Smooth muscle cell (in vitro differentiated cells): ENCODE measurements around the gene WNT3. TPM values are rescaled to one million over a fixed set of nuclear protein-coding genes. Genes with fewer than 3 reads are reported as not detected.

Experiments
- DNase-seq: peaks from one replicate; lab custom pipeline; 2025; ENCODE audit not compliant: unreplicated experiment; lab: John Stamatoyannopoulos, UW
- H2AFZ ChIP-seq: fragments of 200-600 bp; sonication (generic); 2 replicates; pipeline ENCODE4 v1.6.0; 2016; ENCODE audit warnings: antibody characterized with exemption, low read depth, mild to moderate bottlenecking
- H3F3A ChIP-seq: fragments of 200-600 bp; sonication (generic); 2 replicates; pipeline ENCODE4 v1.6.0; 2017; ENCODE audit warnings: antibody characterized with exemption, low read depth
- H3K27ac ChIP-seq: fragments of 200-600 bp; sonication (generic); 2 replicates; pipeline ENCODE4 v1.5.1; 2016; ENCODE audit warnings: low read depth, mild to moderate bottlenecking
- H3K27me3 ChIP-seq: fragments of 200-600 bp; sonication (generic); 2 replicates; pipeline ENCODE4 v1.6.1; 2016; ENCODE audit warnings: low read depth, mild to moderate bottlenecking
- H3K36me3 ChIP-seq: fragments of 200-600 bp; sonication (generic); 2 replicates; pipeline ENCODE4 v1.5.1; 2016; ENCODE audit warnings: low read depth
- H3K4me1 ChIP-seq: fragments of 200-600 bp; sonication (generic); 2 replicates; pipeline ENCODE4 v1.5.1; 2016; ENCODE audit warnings: low read depth
- H3K4me2 ChIP-seq: fragments of 200-600 bp; sonication (generic); 2 replicates; pipeline ENCODE4 v1.6.0; 2016; ENCODE audit warnings: mild to moderate bottlenecking
- H3K4me3 ChIP-seq: fragments of 200-600 bp; sonication (generic); 2 replicates; pipeline ENCODE4 v1.5.1; 2016; ENCODE audit warnings: mild to moderate bottlenecking
- H3K79me2 ChIP-seq: fragments of 200-600 bp; sonication (generic); 2 replicates; pipeline ENCODE4 v1.6.0; 2016; ENCODE audit warnings: low read depth, mild to moderate bottlenecking
- H3K9ac ChIP-seq: fragments of 200-600 bp; sonication (generic); 2 replicates; pipeline ENCODE4 v1.6.0; 2016; ENCODE audit warnings: low read depth
- H3K9me3 ChIP-seq: fragments of 200-600 bp; sonication (generic); replicated peaks from 2 replicates; pipeline ENCODE4 v1.5.1; 2016; ENCODE audit warnings: low read depth
- H4K20me1 ChIP-seq: fragments of 200-600 bp; sonication (generic); 2 replicates; pipeline ENCODE4 v1.6.0; 2016; ENCODE audit warnings: low read depth
- WGBS: methylation state at CpG from one replicate; pipeline ENCODE4 v1.1.7; 2016; ENCODE audit warnings: low lambda C conversion rate; 5-methylcytosine and 5-hydroxymethylcytosine counted together
- polyA plus RNA-seq: library from polyadenylated mRNA; unstranded; fragments of >200 nt; fragmentation: Nextera tagmentation; extraction: Ambion mirVana; gene quantifications from 2 replicates; pipeline ENCODE4 v1.2.1, GENCODE V29; 2016
- total RNA-seq: library from RNA; depleted of rRNA; stranded (reverse); fragments of >200 nt; gene quantifications from 2 replicates; pipeline ENCODE4 v1.2.3, GENCODE V29; 2014
- TF ChIP-seq, protein P1 (sequence below): fragments of 200-600 bp; sonication (generic); IDR thresholded peaks from 2 replicates; pipeline ENCODE4 v1.5.1; 2017; ENCODE audit warnings: borderline replicate concordance, mild to moderate bottlenecking, antibody characterized with exemption; ENCODE audit not compliant: insufficient read depth, poor library complexity, severe bottlenecking

The WNT3 gene
- total and polyA plus RNA-seq, 2 experiments from 2014 or later, result 2.9 to 6.2 TPM

GRCh38 chr17:46730679-46731078 lies 87.8 kb downstream of the WNT3 start:
- no peak for DNase-seq
- peaks cover 35% of the 10 kb centered on the region for H3K4me1 ChIP-seq
- H3K27ac ChIP-seq, result no peak overlapping the region

GRCh38 chr17:46730026-46730425 lies 88.5 kb downstream of the WNT3 start:
- 99% methylated on average over 2 of the region's 2 CpGs for WGBS
- DNase-seq, result no peak
- no peak overlapping the region for H2AFZ ChIP-seq
- H3K4me2 ChIP-seq, result no peak overlapping the region
- no peaks in the 10 kb centered on the region for H3K79me2 ChIP-seq
- no peak overlapping the region for H3K9ac ChIP-seq
- TF ChIP-seq, protein P1, sequence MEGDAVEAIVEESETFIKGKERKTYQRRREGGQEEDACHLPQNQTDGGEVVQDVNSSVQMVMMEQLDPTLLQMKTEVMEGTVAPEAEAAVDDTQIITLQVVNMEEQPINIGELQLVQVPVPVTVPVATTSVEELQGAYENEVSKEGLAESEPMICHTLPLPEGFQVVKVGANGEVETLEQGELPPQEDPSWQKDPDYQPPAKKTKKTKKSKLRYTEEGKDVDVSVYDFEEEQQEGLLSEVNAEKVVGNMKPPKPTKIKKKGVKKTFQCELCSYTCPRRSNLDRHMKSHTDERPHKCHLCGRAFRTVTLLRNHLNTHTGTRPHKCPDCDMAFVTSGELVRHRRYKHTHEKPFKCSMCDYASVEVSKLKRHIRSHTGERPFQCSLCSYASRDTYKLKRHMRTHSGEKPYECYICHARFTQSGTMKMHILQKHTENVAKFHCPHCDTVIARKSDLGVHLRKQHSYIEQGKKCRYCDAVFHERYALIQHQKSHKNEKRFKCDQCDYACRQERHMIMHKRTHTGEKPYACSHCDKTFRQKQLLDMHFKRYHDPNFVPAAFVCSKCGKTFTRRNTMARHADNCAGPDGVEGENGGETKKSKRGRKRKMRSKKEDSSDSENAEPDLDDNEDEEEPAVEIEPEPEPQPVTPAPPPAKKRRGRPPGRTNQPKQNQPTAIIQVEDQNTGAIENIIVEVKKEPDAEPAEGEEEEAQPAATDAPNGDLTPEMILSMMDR, result no peak
- H4K20me1 ChIP-seq, result no peaks in the 10 kb centered on the region
- H3F3A ChIP-seq, result no peaks in the 10 kb centered on the region
- no peak overlapping the region for H3K4me3 ChIP-seq
- no peaks in the 10 kb centered on the region for H3K36me3 ChIP-seq
- H3K4me1 ChIP-seq, result peaks cover 35% of the 10 kb centered on the region
- no peak overlapping the region for H3K27ac ChIP-seq
- no peaks in the 10 kb centered on the region for H3K27me3 ChIP-seq
- H3K9me3 ChIP-seq, result no peaks in the 10 kb centered on the region

More at GRCh38 chr17:46730679-46731078, 87.8 kb downstream of the WNT3 start:
- Histone ChIP-seq H3F3A (no peaks in the 10 kb centered on the region), H3K9me3 (no peaks in the 10 kb centered on the region), H4K20me1 (no peaks in the 10 kb centered on the region), H3K4me3 (no peak overlapping the region), H3K79me2 (no peaks in the 10 kb centered on the region), H3K27me3 (no peaks in the 10 kb centered on the region), H2AFZ (no peak overlapping the region), H3K9ac (no peak overlapping the region), H3K4me2 (no peak overlapping the region), H3K36me3 (no peaks in the 10 kb centered on the region)
- TF ChIP-seq, protein P1, result no peak
- 100% methylated on average over 1 of the region's 1 CpG for WGBS

DNA sequence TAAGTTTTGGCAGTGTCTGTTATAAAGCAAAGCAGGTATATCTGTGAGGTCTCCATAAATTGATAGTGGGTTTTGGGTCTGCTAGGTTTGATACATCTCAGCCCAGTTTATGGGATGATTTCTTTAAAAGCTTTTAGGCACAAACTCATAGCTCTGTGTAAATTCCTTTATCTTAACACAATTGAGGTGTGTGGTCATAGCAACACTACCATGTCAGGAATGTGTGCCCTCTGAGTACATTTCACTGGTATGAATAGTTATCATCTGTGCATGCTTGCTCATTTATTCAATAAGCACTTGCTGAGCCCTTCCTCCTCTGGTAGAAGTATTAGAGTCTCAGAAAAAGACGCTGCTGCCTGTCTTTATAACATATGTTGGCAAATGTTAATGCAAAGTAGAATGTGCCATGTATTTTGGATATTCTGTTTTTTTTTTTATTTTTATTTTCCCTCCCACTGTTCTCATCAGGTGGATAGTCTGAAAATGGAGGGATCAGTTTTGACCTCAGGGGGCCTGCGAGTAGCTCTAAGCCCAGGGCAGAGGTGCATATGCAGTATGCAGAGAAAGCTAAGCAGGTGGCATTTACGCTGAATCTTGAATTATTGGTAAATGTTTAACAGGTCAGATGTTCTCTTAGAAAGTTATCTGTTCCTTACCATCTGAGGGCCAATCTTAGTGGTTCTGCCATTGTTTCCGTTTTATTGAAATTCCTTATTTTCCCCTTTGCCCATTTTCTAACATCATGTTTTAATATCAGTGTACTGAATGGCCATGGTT lies 90.7 kb downstream of the WNT3 start:
- TF ChIP-seq, protein P1, result no peak
- peak overlapping the region; percentile 21 for H3K4me2 ChIP-seq

GRCh38 chr17:46726206-46726605 lies 92.3 kb downstream of the WNT3 start:
- Histone ChIP-seq H3K9me3 (no peaks in the 10 kb centered on the region), H3K4me1 (peaks cover 10% of the 10 kb centered on the region), H3F3A (no peaks in the 10 kb centered on the region), H3K9ac (no peak overlapping the region), H3K4me2 (no peak overlapping the region), H3K27ac (no peak overlapping the region), H4K20me1 (no peaks in the 10 kb centered on the region), H2AFZ (no peak overlapping the region), H3K36me3 (no peaks in the 10 kb centered on the region), H3K27me3 (no peaks in the 10 kb centered on the region), H3K79me2 (no peaks in the 10 kb centered on the region), H3K4me3 (no peak overlapping the region)
- TF ChIP-seq, protein P1, result no peak
- WGBS, result 56% methylated on average over 3 of the region's 3 CpGs
- DNase-seq, result no peak

More for the DNA sequence above, 90.7 kb downstream of the WNT3 start:
- Histone ChIP-seq H3K4me1 (peaks cover 20% of the 10 kb centered on the region), H3K27me3 (no peaks in the 10 kb centered on the region), H3K9me3 (no peaks in the 10 kb centered on the region), H2AFZ (no peak overlapping the region), H3K79me2 (no peaks in the 10 kb centered on the region), H3F3A (no peaks in the 10 kb centered on the region), H3K36me3 (no peaks in the 10 kb centered on the region), H3K4me3 (no peak overlapping the region), H3K9ac (no peak overlapping the region), H3K27ac (peak overlapping the region; percentile 54), H4K20me1 (no peaks in the 10 kb centered on the region)
- no peak for DNase-seq
- 89% methylated on average over 4 of the region's 4 CpGs for WGBS
